GM12801 (cell line): Measurements from ENCODE around the gene MYO6.

Experiments used
- CTCF ChIP-seq: IDR thresholded peaks from one replicate; pipeline ENCODE4 v1.5.1; 2011; ENCODE audit warnings: control low read depth; ENCODE audit not compliant: insufficient read length; ENCODE audit errors: extremely low read depth

MYO6 gene

GRCh38 chr6:75757295-75757694 lies 8.3 kb downstream of the MYO6 start:
- no peak for TF ChIP-seq CTCF

GRCh38 chr6:75758061-75758460 lies 9.0 kb downstream of the MYO6 start:
- TF ChIP-seq CTCF, result no peak

DNA sequence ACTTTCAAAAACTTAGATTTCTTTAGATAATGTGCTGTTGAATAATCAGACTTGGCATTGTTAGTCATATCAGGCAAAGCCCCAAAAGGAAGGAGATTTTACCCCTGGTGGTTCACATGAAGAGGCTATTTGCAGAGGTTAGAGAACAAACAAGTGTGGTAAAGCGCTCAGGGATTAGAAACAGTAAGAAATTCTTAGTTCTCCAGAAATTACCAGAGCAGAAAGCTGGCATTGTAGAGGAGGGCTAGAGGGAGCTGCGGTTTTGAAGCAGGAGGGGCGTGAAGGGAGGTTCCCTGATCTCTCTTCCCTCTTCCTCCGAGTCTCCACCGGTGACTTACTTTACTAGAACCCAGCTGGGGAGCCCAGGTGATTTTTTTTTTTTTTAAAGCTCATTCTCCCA lies 10.2 kb downstream of the MYO6 start:
- no peak for TF ChIP-seq CTCF

- no peak for TF ChIP-seq CTCF
These were observed 11.3 kb downstream of the MYO6 start for GRCh38 chr6:75760320-75760719.

DNA sequence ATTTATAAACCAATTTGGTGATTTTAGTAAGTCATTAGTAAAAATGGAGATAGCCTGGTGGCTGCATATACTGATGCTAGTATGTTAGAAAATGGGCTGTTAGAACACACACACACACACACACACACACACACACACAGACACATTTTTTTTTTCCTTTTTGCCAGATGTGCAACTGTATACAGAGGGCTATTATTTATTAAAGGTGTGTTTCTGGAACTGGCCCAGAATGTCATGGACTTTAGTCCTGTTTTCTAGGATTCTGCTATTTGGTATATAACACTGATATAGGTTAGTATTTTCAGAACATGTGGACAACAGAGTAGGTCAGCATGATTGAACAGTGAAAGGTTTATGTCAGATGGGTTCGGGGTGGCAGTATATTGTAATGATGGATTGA lies 12.4 kb downstream of the MYO6 start:
- no peak for TF ChIP-seq CTCF

GRCh38 chr6:75762063-75762462 lies 13.0 kb downstream of the MYO6 start:
- no peak for TF ChIP-seq CTCF

- no peak for TF ChIP-seq CTCF
These were observed 17.3 kb downstream of the MYO6 start for GRCh38 chr6:75766387-75766786.

GRCh38 chr6:75770844-75771243 lies 21.8 kb downstream of the MYO6 start:
- no peak for TF ChIP-seq CTCF
